Endodermal cell (in vitro differentiated cells): ENCODE data around the gene COMMD10. TPM values are rescaled to one million over a fixed set of nuclear protein-coding genes. Genes with fewer than 3 reads are reported as not detected.

Source experiments
- DNase-seq: peaks from one replicate; pipeline ENCODE4 v3.0.0-alpha.2; 2017
- H3K27ac ChIP-seq: 2 replicates; pipeline ENCODE4 v1.5.1; 2013; ENCODE audit warnings: mild to moderate bottlenecking, low read depth, low read length, moderate library complexity
- H3K27me3 ChIP-seq: 2 replicates; pipeline ENCODE4 v1.6.1; 2013; ENCODE audit warnings: mild to moderate bottlenecking, low read length, moderate library complexity; ENCODE audit not compliant: insufficient read depth, control insufficient read depth, poor library complexity, severe bottlenecking
- H3K36me3 ChIP-seq: 2 replicates; pipeline ENCODE4 v1.7.0; 2013; ENCODE audit warnings: mild to moderate bottlenecking, low read length, moderate library complexity; ENCODE audit not compliant: control insufficient read depth, insufficient read depth
- H3K4me1 ChIP-seq: one replicate; pipeline ENCODE4 v1.7.0; 2013; ENCODE audit warnings: low read length; ENCODE audit not compliant: control insufficient read depth, insufficient read depth
- H3K4me3 ChIP-seq: 2 replicates; pipeline ENCODE4 v1.5.1; 2013; ENCODE audit warnings: mild to moderate bottlenecking, low read length, moderate library complexity
- H3K9ac ChIP-seq: 2 replicates; pipeline ENCODE4 v1.6.1; 2013; ENCODE audit warnings: mild to moderate bottlenecking, low read length, moderate library complexity; ENCODE audit not compliant: poor library complexity, severe bottlenecking; ENCODE audit errors: extremely low read depth
- H3K9me3 ChIP-seq: 2 replicates; pipeline ENCODE4 v1.6.1; 2013; ENCODE audit warnings: mild to moderate bottlenecking, low read length, moderate library complexity; ENCODE audit not compliant: control insufficient read depth
- H3K27ac Mint-ChIP-seq: 2 replicates; pipeline ENCODE4 v1.8.0; 2020; ENCODE audit warnings: mixed read lengths
- H3K27me3 Mint-ChIP-seq: 2 replicates; pipeline ENCODE4 v1.8.0; 2021; ENCODE audit warnings: mild to moderate bottlenecking, mixed read lengths; ENCODE audit not compliant: insufficient read depth
- H3K36me3 Mint-ChIP-seq: 2 replicates; pipeline ENCODE4 v1.8.0; 2020; ENCODE audit warnings: low read depth, mixed read lengths
- H3K4me1 Mint-ChIP-seq: 2 replicates; pipeline ENCODE4 v1.8.0; 2020; ENCODE audit warnings: mixed read lengths
- H3K4me3 Mint-ChIP-seq: 2 replicates; pipeline ENCODE4 v1.8.0; 2020; ENCODE audit warnings: mild to moderate bottlenecking, moderate library complexity, mixed read lengths
- H3K9me3 Mint-ChIP-seq: 2 replicates; pipeline ENCODE4 v1.8.0; 2020; ENCODE audit warnings: mild to moderate bottlenecking, mixed read lengths
- WGBS, 2 experiments: methylation state at CpG; one replicate each; pipeline versions ENCODE4 v1.1.5 to v1.1.7; 2013; ENCODE audit warnings: missing lambda C conversion rate in 2 of 2, mixed read lengths in 1 of 2; ENCODE audit not compliant: insufficient coverage in 1 of 2, insufficient read length in 1 of 2; 5-methylcytosine and 5-hydroxymethylcytosine counted together
- total RNA-seq, 2 donors: library from RNA; stranded (reverse); fragmentation: NEBNext Ultra II Directional in 1 of 2; extraction: Animal tissue kit (Norgen Biotek cat#: 25700) in 1 of 2; gene quantifications; 2 replicates in 1 of 2; 3 replicates in 1 of 2; pipeline ENCODE4 v1.2.1, GENCODE V29; 2021
- TF ChIP-seq, protein P1 (sequence below): fragments of 200-600 bp; sonication (generic); conservative IDR thresholded peaks from 2 replicates; pipeline ENCODE4 v1.5.0; 2021; ENCODE audit warnings: antibody characterized with exemption, mild to moderate bottlenecking

The COMMD10 gene
- total RNA-seq, 2 donors from 2014 or later = 25.3 to 29.8 TPM

DNA sequence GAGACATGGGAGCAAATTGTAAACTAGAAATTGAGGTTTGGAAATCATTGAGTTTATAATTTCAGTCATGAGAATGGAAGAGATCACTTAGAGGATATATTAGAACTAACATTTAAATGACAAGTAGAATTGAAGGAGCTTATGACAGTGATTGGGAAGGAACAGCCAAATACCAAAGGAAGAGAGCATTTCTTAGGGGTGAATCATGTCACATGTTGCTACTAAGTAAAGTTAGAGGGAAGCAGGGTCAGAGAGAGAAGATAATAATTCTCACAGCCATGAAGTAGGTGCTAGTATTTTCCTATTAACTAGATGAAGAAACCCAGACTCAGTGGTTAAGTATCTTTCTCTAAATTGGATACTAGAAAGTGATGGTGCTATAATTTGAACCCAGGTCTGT is 59.3 kb downstream of the COMMD10 start:
- peaks cover 3% of the 10 kb centered on the region for H3K4me1 ChIP-seq
- H3K36me3 ChIP-seq = no peaks in the 10 kb centered on the region
- no peak overlapping the region for H3K9ac ChIP-seq
- H3K27me3 ChIP-seq = no peaks in the 10 kb centered on the region
- Mint-ChIP-seq H3K9me3 (no peaks in the 10 kb centered on the region), H3K27ac (no peak overlapping the region), H3K27me3 (no peaks in the 10 kb centered on the region), H3K4me3 (no peak overlapping the region), H3K4me1 (no peaks in the 10 kb centered on the region), H3K36me3 (peaks cover 4% of the 10 kb centered on the region)
- no peak overlapping the region for H3K27ac ChIP-seq
- no peak for DNase-seq
- H3K9me3 ChIP-seq = peaks cover 5% of the 10 kb centered on the region
- TF ChIP-seq, protein P1, sequence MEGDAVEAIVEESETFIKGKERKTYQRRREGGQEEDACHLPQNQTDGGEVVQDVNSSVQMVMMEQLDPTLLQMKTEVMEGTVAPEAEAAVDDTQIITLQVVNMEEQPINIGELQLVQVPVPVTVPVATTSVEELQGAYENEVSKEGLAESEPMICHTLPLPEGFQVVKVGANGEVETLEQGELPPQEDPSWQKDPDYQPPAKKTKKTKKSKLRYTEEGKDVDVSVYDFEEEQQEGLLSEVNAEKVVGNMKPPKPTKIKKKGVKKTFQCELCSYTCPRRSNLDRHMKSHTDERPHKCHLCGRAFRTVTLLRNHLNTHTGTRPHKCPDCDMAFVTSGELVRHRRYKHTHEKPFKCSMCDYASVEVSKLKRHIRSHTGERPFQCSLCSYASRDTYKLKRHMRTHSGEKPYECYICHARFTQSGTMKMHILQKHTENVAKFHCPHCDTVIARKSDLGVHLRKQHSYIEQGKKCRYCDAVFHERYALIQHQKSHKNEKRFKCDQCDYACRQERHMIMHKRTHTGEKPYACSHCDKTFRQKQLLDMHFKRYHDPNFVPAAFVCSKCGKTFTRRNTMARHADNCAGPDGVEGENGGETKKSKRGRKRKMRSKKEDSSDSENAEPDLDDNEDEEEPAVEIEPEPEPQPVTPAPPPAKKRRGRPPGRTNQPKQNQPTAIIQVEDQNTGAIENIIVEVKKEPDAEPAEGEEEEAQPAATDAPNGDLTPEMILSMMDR = no peak
- H3K4me3 ChIP-seq = no peak overlapping the region

DNA sequence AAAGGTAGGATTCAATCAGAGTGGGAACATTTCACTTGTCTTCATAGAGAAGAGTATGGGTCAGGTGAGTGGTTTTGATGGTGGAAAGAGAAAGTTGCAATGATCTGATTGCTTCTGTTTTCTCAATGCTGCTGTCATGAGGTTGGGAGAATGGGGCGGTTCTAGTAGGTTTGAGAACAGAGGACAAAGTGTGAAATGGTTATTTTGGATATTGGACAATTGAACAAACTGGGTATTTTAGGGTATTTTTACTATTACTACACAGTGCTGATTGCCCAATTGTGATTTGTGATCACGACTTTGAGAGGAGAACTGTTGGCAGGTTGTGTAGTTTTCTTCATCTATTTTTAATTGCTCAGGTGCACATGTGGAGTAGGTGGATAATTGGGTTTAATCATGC is 60.2 kb downstream of the COMMD10 start:
- H3K27me3 ChIP-seq = no peaks in the 10 kb centered on the region
- DNase-seq = no peak
- Mint-ChIP-seq H3K4me1 (no peaks in the 10 kb centered on the region), H3K27me3 (no peaks in the 10 kb centered on the region), H3K9me3 (no peaks in the 10 kb centered on the region), H3K36me3 (peaks cover 4% of the 10 kb centered on the region), H3K27ac (no peak overlapping the region), H3K4me3 (no peak overlapping the region)
- no peak overlapping the region for H3K4me3 ChIP-seq
- H3K9ac ChIP-seq = no peak overlapping the region
- H3K36me3 ChIP-seq = no peaks in the 10 kb centered on the region
- TF ChIP-seq, protein P1 = no peak
- WGBS, 2 experiments = 96% methylated on average over 2 of the region's 2 CpGs; no CpG with 5 or more reads in 1 of the 2 experiments
- no peak overlapping the region for H3K27ac ChIP-seq
- H3K4me1 ChIP-seq = peaks cover 3% of the 10 kb centered on the region
- H3K9me3 ChIP-seq = peaks cover 5% of the 10 kb centered on the region

GRCh38 chr5:116145416-116145815 is 60.6 kb downstream of the COMMD10 start:
- 70 to 93% methylated on average over 3 of the region's 3 CpGs for WGBS, 2 experiments
- no peak overlapping the region for H3K27ac Mint-ChIP-seq
- no peaks in the 10 kb centered on the region for H3K27me3 Mint-ChIP-seq
- Histone ChIP-seq H3K36me3 (no peaks in the 10 kb centered on the region), H3K27me3 (no peaks in the 10 kb centered on the region), H3K9ac (no peak overlapping the region), H3K9me3 (peaks cover 5% of the 10 kb centered on the region), H3K4me3 (no peak overlapping the region), H3K27ac (no peak overlapping the region), H3K4me1 (peaks cover 3% of the 10 kb centered on the region)
- no peaks in the 10 kb centered on the region for H3K4me1 Mint-ChIP-seq
- no peak overlapping the region for H3K4me3 Mint-ChIP-seq
- TF ChIP-seq, protein P1 = no peak
- H3K9me3 Mint-ChIP-seq = no peaks in the 10 kb centered on the region
- peaks cover 4% of the 10 kb centered on the region for H3K36me3 Mint-ChIP-seq
- DNase-seq = no peak
